ENCODE results near the gene NFKBIA. TPM values are rescaled to one million over a fixed set of nuclear protein-coding genes. Genes with fewer than 3 reads are reported as not detected.

NFKBIA gene
- total and polyA plus RNA-seq, 11 donors: 42.7 to 193 (median 64.3) TPM

DNA sequence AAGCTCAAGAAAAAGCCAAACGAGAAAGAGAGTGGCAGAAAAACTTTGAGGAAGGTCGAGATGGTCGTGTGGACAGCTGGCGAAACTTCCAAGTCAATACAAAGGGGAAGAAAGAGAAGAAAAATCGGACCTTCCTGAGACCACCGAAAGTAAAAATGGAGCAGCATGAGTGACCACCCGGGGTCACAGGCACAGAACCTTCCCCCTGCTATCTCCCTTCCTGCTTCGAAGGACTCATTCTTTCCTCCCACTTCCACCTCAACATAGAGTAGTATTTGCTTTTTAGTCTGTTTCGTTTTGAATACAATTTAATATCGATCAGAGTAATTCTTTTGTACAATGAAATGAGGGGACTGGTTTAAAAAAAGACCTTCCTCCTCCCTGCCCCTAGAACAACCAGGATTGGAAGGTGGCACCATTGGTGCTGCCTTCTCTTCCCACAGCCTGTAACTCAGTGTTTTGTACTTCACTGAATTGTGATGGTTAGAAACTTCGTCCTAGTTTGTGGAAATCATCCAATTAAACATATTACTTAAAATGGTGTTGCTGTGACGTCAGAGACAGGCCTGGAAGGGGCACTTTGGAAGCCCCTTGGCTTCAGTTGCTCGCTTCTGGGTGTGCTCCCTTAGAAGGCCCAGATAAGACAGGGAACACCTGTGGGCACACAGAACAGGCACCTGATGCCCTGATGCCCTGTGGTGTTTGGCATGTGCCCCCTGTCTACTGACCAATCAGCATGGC, 26.1 kb upstream of the NFKBIA start:
- ATAC-seq (no peak), DNase-seq (no peak)
- intact Hi-C loops (cut with DNase I): no loop called here
- H3K36me3 ChIP-seq: no peaks in the 10 kb centered on the region
- no peaks in the 10 kb centered on the region for H3K27me3 ChIP-seq
- no peak overlapping the region for H3K4me3 ChIP-seq
- WGBS, 4 donors: 74 to 81% (median 79%) methylated on average over 13 of the region's 13 CpGs
- peaks cover 0 to 5% (median 0%) of the 10 kb centered on the region in 12 donors for H3K9me3 ChIP-seq
- H3K27ac ChIP-seq: no peak overlapping the region
- no peaks in the 10 kb centered on the region for H3K4me1 ChIP-seq
- no peak for TF ChIP-seq POLR2A (IDR thresholded peaks at IDR 0.05)
- TF ChIP-seq, protein P1, sequence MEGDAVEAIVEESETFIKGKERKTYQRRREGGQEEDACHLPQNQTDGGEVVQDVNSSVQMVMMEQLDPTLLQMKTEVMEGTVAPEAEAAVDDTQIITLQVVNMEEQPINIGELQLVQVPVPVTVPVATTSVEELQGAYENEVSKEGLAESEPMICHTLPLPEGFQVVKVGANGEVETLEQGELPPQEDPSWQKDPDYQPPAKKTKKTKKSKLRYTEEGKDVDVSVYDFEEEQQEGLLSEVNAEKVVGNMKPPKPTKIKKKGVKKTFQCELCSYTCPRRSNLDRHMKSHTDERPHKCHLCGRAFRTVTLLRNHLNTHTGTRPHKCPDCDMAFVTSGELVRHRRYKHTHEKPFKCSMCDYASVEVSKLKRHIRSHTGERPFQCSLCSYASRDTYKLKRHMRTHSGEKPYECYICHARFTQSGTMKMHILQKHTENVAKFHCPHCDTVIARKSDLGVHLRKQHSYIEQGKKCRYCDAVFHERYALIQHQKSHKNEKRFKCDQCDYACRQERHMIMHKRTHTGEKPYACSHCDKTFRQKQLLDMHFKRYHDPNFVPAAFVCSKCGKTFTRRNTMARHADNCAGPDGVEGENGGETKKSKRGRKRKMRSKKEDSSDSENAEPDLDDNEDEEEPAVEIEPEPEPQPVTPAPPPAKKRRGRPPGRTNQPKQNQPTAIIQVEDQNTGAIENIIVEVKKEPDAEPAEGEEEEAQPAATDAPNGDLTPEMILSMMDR (IDR thresholded peaks at IDR 0.05): no peak

DNA sequence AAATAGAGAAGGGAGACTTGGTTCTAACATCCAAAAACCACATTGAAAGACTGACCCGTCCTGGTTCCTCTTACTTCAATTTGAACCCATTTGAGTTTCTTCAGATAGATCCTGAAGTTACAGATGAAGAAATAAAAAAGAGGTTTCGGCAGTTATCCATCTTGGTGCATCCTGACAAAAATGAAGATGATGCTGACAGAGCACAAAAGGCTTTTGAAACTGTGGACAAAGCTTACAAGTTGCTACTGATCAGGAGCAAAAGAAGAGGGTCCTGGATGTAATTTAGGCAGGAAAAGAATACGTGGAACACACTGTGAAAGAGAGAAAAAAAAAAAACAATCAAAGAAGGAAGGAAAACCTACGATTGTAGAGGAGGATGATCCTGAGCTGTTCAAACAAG, 25.4 kb upstream of the NFKBIA start:
- no peaks in the 10 kb centered on the region for H3K9me3 ChIP-seq
- no peaks in the 10 kb centered on the region for H3K4me1 ChIP-seq
- H3K27me3 ChIP-seq: no peaks in the 10 kb centered on the region
- H3K4me3 ChIP-seq: no peak overlapping the region
- ATAC-seq: no peak
- DNase-seq: no peak
- TF ChIP-seq POLR2A (IDR thresholded peaks at IDR 0.05): no peak
- TF ChIP-seq, protein P1 (IDR thresholded peaks at IDR 0.05): no peak
- no peaks in the 10 kb centered on the region for H3K36me3 ChIP-seq
- intact Hi-C loops (cut with DNase I): no loop called here
- WGBS, 4 donors: 65 to 74% (median 67%) methylated on average over 4 of the region's 4 CpGs
- no peak overlapping the region for H3K27ac ChIP-seq

DNA sequence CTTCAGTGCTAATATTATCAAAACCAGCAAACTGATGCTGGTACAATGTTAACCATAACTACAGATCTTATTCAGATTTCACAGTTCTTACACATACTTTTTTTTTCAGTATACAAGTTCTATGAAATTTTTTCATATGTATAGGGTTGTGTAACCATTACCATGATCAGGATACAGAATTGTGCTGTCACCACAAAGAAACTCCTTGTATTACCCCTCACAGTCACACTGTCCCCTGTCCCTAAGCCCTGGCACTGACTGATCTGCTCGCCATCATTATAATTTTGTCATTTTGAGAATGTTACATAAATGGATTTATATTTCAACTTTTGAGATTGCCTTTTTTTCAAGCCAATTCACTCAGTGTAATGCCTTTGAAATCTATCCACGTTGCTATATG, 21.3 kb upstream of the NFKBIA start:
- Histone ChIP-seq H3K36me3 (no peaks in the 10 kb centered on the region), H3K9me3 (peaks cover 0 to 8% (median 0%) of the 10 kb centered on the region in 12 donors), H3K27ac (no peak overlapping the region), H3K27me3 (no peaks in the 10 kb centered on the region), H3K4me3 (no peak overlapping the region), H3K4me1 (peaks cover 0 to 7% (median 0%) of the 10 kb centered on the region in 12 donors)
- 72 to 77% (median 74%) methylated on average over 2 of the region's 2 CpGs for WGBS, 4 donors
- intact Hi-C loops (cut with DNase I): no loop called here
- ATAC-seq: no peak
- no peak for DNase-seq
- TF ChIP-seq POLR2A (IDR thresholded peaks at IDR 0.05): no peak
- TF ChIP-seq, protein P1 (IDR thresholded peaks at IDR 0.05): no peak

DNA sequence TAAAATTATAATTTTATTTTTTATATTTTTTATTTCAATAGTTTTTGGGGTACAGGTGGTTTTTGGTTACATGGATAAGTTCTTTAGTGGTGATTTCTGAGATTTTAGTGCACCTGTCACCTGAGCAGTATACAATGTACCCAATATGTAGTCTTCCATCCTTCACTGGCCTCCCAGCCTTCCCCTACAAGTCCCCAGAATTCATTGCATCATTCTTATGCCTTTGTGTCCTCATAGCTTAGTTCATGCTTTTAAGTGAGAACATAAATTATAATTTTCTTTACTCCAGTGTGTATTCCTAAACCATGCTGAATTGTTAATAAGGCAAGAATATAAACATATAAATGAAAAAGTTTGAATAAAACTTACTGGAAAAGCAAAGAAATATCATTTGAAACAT, 19.1 kb upstream of the NFKBIA start:
- Histone ChIP-seq H3K4me3 (no peak overlapping the region), H3K36me3 (no peaks in the 10 kb centered on the region), H3K27me3 (no peaks in the 10 kb centered on the region), H3K27ac (no peak overlapping the region), H3K9me3 (peaks cover 0 to 8% (median 0%) of the 10 kb centered on the region in 12 donors), H3K4me1 (peaks cover 0 to 11% (median 0%) of the 10 kb centered on the region in 12 donors)
- no peak for DNase-seq
- ATAC-seq: no peak
- TF ChIP-seq POLR2A (IDR thresholded peaks at IDR 0.05): no peak
- TF ChIP-seq, protein P1 (IDR thresholded peaks at IDR 0.05): no peak
- intact Hi-C loops (cut with DNase I): loop anchor here in 4 of 10 donors (2.0 to 5.0 kb wide), 3 partner anchors 166 to 283 kb away; no protein-coding TSS in a partner anchor

Data from heart left ventricle (tissue), 16 donors.